ENCODE data around the gene MAGI2.

Gene MAGI2

GRCh38 chr7:78179211-78179610 is 1274.3 kb downstream of the MAGI2 start:
- DNase-seq (ENCODE audit: low read depth in 2 of 2) = no peak

- DNase-seq (ENCODE audit: low read depth in 2 of 2) = no peak
Measured at GRCh38 chr7:78178319-78178718, 1275.1 kb downstream of the MAGI2 start.

GRCh38 chr7:78176171-78176570 is 1277.3 kb downstream of the MAGI2 start:
- DNase-seq (ENCODE audit: low read depth in 2 of 2) = no peak

- DNase-seq (ENCODE audit: low read depth in 2 of 2) = no peak
Measured at GRCh38 chr7:78175330-78176100, 1278.0 kb downstream of the MAGI2 start.

GRCh38 chr7:78173666-78174065 is 1279.8 kb downstream of the MAGI2 start:
- DNase-seq (ENCODE audit: low read depth in 2 of 2) = no peak

GRCh38 chr7:78172933-78173591 is 1280.4 kb downstream of the MAGI2 start:
- no peak for DNase-seq (ENCODE audit: low read depth in 2 of 2)

GRCh38 chr7:78172267-78172757 is 1281.2 kb downstream of the MAGI2 start:
- no peak for DNase-seq (ENCODE audit: low read depth in 2 of 2)

- DNase-seq (ENCODE audit: low read depth in 2 of 2) = no peak
Measured at GRCh38 chr7:78171398-78171797, 1282.1 kb downstream of the MAGI2 start.

- DNase-seq (ENCODE audit: low read depth in 2 of 2) = no peak
Measured at GRCh38 chr7:78170815-78171214, 1282.7 kb downstream of the MAGI2 start.

GRCh38 chr7:78169992-78170391 is 1283.5 kb downstream of the MAGI2 start:
- DNase-seq (ENCODE audit: low read depth in 2 of 2) = no peak

- DNase-seq (ENCODE audit: low read depth in 2 of 2) = no peak
Measured at GRCh38 chr7:78168865-78169264, 1284.6 kb downstream of the MAGI2 start.

- no peak for DNase-seq (ENCODE audit: low read depth in 2 of 2)
Measured at GRCh38 chr7:78167860-78168259, 1285.6 kb downstream of the MAGI2 start.

- no peak for DNase-seq (ENCODE audit: low read depth in 2 of 2)
Measured at GRCh38 chr7:78165854-78166253, 1287.6 kb downstream of the MAGI2 start.

- no peak for DNase-seq (ENCODE audit: low read depth in 2 of 2)
Measured at GRCh38 chr7:78165454-78165853, 1288.0 kb downstream of the MAGI2 start.

GRCh38 chr7:78164459-78164858 is 1289.0 kb downstream of the MAGI2 start:
- no peak for DNase-seq (ENCODE audit: low read depth in 2 of 2)

- no peak for DNase-seq (ENCODE audit: low read depth in 2 of 2)
Measured at GRCh38 chr7:78161781-78162180, 1291.7 kb downstream of the MAGI2 start.

GRCh38 chr7:78159545-78159944 is 1293.9 kb downstream of the MAGI2 start:
- no peak for DNase-seq (ENCODE audit: low read depth in 2 of 2)

- DNase-seq (ENCODE audit: low read depth in 2 of 2) = no peak
Measured at GRCh38 chr7:78153285-78153684, 1300.2 kb downstream of the MAGI2 start.

GRCh38 chr7:78151229-78151628 is 1302.2 kb downstream of the MAGI2 start:
- no peak for DNase-seq (ENCODE audit: low read depth in 2 of 2)

GRCh38 chr7:78149787-78150186 is 1303.7 kb downstream of the MAGI2 start:
- DNase-seq (ENCODE audit: low read depth in 2 of 2) = no peak

GRCh38 chr7:78148166-78148894 is 1305.1 kb downstream of the MAGI2 start:
- DNase-seq (ENCODE audit: low read depth in 2 of 2) = no peak

GRCh38 chr7:78146546-78146945 is 1306.9 kb downstream of the MAGI2 start:
- no peak for DNase-seq (ENCODE audit: low read depth in 2 of 2)

- no peak for DNase-seq (ENCODE audit: low read depth in 2 of 2)
Measured at GRCh38 chr7:78143661-78144060, 1309.8 kb downstream of the MAGI2 start.

All from stimulated activated CD8-positive, alpha-beta memory T cell treated with anti-CD3 and anti-CD28 coated beads, Interleukin-2, amount 100 ng/mL, for 48 hours (primary cell).